HepG2 (cell line): Measurements from ENCODE around the gene IER5L. TPM values are rescaled to one million over a fixed set of nuclear protein-coding genes. Genes with fewer than 3 reads are reported as not detected.
A peak's percentile ranks its signal among the peaks of the same experiment; 100 is the strongest.

ENCODE experiments used
- HES4 ChIP-seq: sonication (generic); formaldehyde crosslinking; IDR thresholded peaks from 2 replicates; pipeline ENCODE4 v1.9.0; 2021; ENCODE audit warnings: mild to moderate bottlenecking, missing genetic modification reagents, borderline replicate concordance
- MTERF4 ChIP-seq: sonication (generic); formaldehyde crosslinking; IDR thresholded peaks from 2 replicates; pipeline ENCODE4 v1.8.0; 2023; ENCODE audit warnings: mild to moderate bottlenecking, missing genetic modification reagents
- NCOR1 ChIP-seq: fragments of 200-600 bp; sonication (generic); IDR thresholded peaks from 2 replicates; pipeline ENCODE4 v1.7.0; 2017; ENCODE audit warnings: antibody characterized with exemption, low read length, borderline replicate concordance
- RBFOX2 ChIP-seq: fragments of 200-400 bp; formaldehyde crosslinking; IDR thresholded peaks from 2 replicates; pipeline ENCODE4 v1.6.1; 2017; ENCODE audit warnings: low read depth, mild to moderate bottlenecking, low read length
- SAP130 ChIP-seq: IDR thresholded peaks from 2 replicates; pipeline ENCODE4 v1.6.1; 2016; ENCODE audit warnings: low read depth
- ZNF180 ChIP-seq: sonication (generic); formaldehyde crosslinking; IDR thresholded peaks from 2 replicates; pipeline ENCODE4 v1.4.0; 2020; ENCODE audit warnings: low read depth, missing genetic modification reagents, borderline replicate concordance
- ZNF24 ChIP-seq: fragments of 450-650 bp; IDR thresholded peaks from 2 replicates; pipeline ENCODE4 v1.6.1; 2017; ENCODE audit warnings: antibody characterized with exemption, mild to moderate bottlenecking
- ZNF337 ChIP-seq: sonication (generic); formaldehyde crosslinking; IDR thresholded peaks from 2 replicates; pipeline ENCODE4 v1.5.1; 2020; ENCODE audit warnings: missing genetic modification reagents, low read depth, mild to moderate bottlenecking, borderline replicate concordance
- ZNF460 ChIP-seq: sonication (generic); formaldehyde crosslinking; IDR thresholded peaks from 2 replicates; pipeline ENCODE4 v1.5.1; 2020; ENCODE audit warnings: missing genetic modification reagents, mild to moderate bottlenecking, borderline replicate concordance
- ZNF512 ChIP-seq: sonication (generic); formaldehyde crosslinking; IDR thresholded peaks from 2 replicates; pipeline ENCODE4 v1.4.0; 2020; ENCODE audit warnings: mild to moderate bottlenecking, missing genetic modification reagents
- polyA plus RNA-seq, 8 experiments: library from polyadenylated mRNA; depleted of rRNA in 3 of 8; stranded (reverse) in 7 of 8; unstranded in 1 of 8; fragments of >200 nt; fragmentation: Illumina TruSeq in 4 of 8; extraction: Trizol in 4 of 8; gene quantifications; 2 replicates each; pipeline versions ENCODE4 v1.2.1 to v1.2.3, GENCODE V29; 2011 to 2016; ENCODE audit warnings: low read depth in 4 of 8, missing spikeins in 1 of 8, mixed read lengths in 1 of 8; ENCODE audit not compliant: insufficient read depth in 1 of 8
- total RNA-seq, 5 experiments: library from RNA; depleted of rRNA; stranded (reverse); fragments of >200 nt; fragmentation: Illumina TruSeq; extraction: Trizol; gene quantifications; 2 replicates each; pipeline ENCODE4 v1.2.3, GENCODE V29; 2016; ENCODE audit warnings: low read depth in 1 of 5

The IER5L gene
- total and polyA plus RNA-seq, 2 of the 13 experiments (the other 11 are each of a cell fraction or from before 2014, with no cell fraction given) = 1.8 to 3.3 TPM

- TF ChIP-seq SAP130 (CRISPR knock-in tag) (peak; percentile 70), HES4 (CRISPR knock-in tag) (no peak), ZNF512 (no peak), ZNF337 (CRISPR knock-in tag) (no peak), ZNF460 (CRISPR knock-in tag) (no peak), MTERF4 (CRISPR knock-in tag) (no peak; the same call in 1 of the 2 replicates), ZNF24 (0 out of 2 replicates have a peak, but pooled peaks have one; percentile 20), NCOR1 (no peak; the same call in 1 of the 2 replicates), RBFOX2 (peak; percentile 64), ZNF180 (CRISPR knock-in tag) (no peak)
Measured at GRCh38 chr9:129139993-129140396, 38.1 kb downstream of the IER5L start (continued).
